ENCODE results near the gene SLC11A2.
"Not testable (repeated sequence)": the region's sequence is repeated elsewhere in the genome, so short reads cannot be mapped to it uniquely, and the experiment has no call there.

SLC11A2 gene

GRCh38 chr12:50936821-50937530, 89.2 kb downstream of the SLC11A2 start:
- no peak for DNase-seq

DNA sequence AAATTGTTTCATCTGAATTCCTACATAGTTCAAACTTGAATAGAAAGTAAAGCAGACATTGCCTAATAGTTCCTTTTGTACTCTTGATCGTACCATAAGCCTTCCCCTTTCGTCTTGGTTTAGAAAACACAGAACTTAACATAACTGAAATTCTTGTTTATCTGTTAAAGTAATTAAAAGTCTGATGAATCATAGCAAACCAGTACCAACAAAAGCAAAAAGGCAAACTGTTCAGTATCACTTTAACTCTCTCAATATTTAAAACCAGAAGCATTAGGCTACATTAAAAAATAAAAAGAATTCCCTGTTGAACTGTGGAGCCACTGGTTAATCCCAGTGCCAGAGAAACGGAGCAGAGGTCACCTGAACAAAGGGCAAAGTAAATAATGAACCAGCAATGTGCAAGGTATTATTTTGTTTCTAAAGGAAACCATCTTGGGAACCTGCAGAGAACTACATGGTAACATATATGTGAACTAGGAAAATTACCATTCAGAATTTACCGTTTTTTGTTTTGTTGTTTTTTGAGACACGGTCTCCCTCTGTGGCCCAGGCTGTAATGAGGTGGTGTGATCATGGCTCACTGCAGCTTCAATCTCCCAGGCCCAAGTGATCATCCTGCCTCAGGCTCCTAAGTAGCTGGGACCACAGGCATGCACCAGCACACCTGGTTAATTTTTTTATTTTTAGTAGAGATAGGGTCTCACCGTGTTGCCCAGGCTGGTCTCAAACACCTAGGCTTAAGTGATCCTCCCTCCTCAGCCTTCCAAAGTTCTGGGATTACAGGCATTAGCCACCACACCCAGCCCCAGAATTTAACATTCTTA, 91.0 kb downstream of the SLC11A2 start:
- DNase-seq, result no peak

DNA sequence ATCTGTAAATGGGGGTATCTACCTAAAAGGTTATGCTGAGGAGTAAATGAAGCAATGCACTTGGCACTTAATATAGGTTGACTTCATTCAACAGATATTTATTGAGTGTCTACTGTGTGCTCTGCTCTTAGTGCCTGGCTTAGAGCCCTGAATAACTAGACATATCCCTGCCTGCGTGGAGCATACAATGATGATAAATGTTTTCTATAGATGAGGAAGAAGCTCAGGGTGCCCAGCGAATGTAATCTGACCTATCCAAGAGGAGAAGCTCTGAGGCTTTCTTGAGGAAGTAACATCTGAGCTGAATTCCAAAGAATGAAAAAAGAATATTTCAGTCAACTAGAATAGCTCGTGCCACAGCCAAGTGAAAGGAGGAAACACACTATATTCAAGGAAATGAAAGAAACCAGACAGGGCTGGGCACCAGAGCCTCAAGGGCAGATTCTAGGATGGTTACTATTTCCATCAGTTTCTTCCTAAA, 91.8 kb downstream of the SLC11A2 start:
- no peak for DNase-seq

DNA sequence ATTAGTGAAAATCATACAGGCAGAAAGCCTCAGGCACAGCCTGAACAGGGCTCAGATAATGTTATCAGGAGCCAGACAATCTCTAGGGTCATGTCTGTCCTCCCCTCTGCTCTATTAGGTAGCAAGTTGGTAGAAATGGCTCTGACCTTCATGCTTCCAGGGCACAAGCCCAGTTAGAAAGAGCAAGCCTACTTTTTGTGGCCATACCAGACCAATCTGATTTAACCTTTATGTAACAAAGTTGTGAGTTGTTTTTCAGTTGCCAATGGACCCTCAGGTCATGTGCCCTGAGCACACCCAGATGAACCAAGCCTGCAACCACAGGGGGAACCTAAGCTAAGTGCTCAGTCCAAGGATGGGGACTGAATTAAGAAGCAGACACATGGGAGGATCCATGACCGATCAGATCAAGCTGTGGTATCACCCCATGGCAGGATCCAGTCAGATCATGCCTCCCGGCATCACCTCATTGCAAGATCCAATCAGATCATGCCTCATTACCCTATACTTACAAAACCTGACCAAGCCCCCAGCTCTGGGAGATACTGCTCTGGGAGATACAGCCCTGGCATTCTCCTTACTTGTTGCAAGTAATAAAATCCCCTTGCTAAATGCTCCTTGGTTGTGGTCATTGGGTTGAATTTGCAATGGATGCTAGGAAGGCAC, 92.6 kb downstream of the SLC11A2 start:
- no peak for DNase-seq

DNA sequence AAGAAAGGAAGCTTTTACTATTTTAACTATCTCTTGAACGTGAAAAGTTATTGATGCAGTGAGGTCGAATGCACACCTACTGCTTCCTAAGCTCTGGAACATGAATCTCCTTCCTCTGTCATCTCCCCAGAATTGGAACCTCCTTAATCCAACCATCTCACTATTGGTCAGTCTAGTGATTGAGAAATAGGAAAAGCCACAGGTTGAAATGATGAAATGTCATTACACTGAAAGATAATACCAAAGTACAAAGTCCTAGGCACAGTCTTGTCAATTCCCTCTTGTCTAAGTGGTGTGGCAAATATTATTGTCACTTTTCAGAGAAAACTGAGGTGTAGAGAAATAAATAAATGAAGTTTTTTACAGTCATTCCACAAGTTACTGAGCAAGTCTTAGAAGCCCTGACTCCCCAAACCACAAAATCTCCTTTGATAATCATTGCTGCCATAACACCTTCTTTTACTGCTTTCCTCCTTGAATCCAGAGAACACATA, 93.3 kb downstream of the SLC11A2 start:
- no peak for DNase-seq

DNA sequence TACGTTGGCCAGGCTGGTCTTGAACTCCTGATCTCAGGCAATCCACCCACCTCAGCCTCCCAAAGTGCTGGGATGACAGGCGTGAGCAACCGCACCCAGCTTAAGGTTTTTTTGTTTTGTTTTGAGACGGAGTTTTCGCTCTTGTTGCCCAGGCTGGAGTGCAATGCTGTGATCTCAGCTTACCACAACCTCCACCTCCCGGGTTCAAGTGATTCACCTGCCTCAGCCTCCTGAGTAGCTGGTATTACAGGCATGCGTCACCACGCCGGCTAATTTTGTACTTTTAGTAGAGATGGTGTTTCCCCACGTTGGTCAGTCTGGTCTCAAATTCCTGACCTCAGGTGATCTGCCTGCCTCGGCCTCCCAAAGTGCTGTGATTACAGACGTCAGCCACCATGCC, 95.7 kb downstream of the SLC11A2 start:
- DNase-seq, result not testable (repeated sequence)

- no peak for DNase-seq
Observed at GRCh38 chr12:50929831-50930230, 96.4 kb downstream of the SLC11A2 start.

All from CD4-positive, alpha-beta T cell treated with Interleukin-17A for 4 hours (primary cell).